H1 (cell line): ENCODE results near the gene SPOCK1. TPM values are rescaled to one million over a fixed set of nuclear protein-coding genes. Genes with fewer than 3 reads are reported as not detected.

ENCODE experiments used
- EZH2 ChIP-seq: fragments of 200-600 bp; sonication (generic); IDR thresholded peaks from 2 replicates; pipeline ENCODE4 v1.7.1; 2012; ENCODE audit warnings: low read depth, mild to moderate bottlenecking, moderate library complexity, low read length, inconsistent platforms; ENCODE audit not compliant: severe bottlenecking
- KDM1A ChIP-seq: fragments of 200-600, 300-600 bp; sonication (generic); IDR thresholded peaks from 2 replicates; pipeline ENCODE4 v1.7.1; 2016; ENCODE audit warnings: mild to moderate bottlenecking, low read length, borderline replicate concordance
- polyA plus RNA-seq, 7 experiments: library from polyadenylated mRNA; depleted of rRNA in 3 of 7; stranded (reverse) in 5 of 7; unstranded in 2 of 7; fragments of >200 nt in 5 of 7; fragments of 200-250 nt in 2 of 7; gene quantifications; 1 replicate in 5 of 7; 2 replicates in 1 of 7; 4 replicates in 1 of 7; pipeline versions ENCODE4 v1.2.1 to v1.2.3, GENCODE V29; 2011 to 2013; ENCODE audit warnings: missing spikeins in 2 of 7, mixed read lengths in 2 of 7
- total RNA-seq: library from RNA; stranded (reverse); fragmentation: NEBNext Ultra II Directional; extraction: Animal tissue kit (Norgen Biotek cat#: 25700); gene quantifications from 2 replicates; pipeline ENCODE4 v1.2.1, GENCODE V29; 2021

The SPOCK1 gene
- total and polyA plus RNA-seq, 2 of the 8 experiments (the other 6 are each of a cell fraction or from before 2014, with no cell fraction given) = 6.9 to 18.1 TPM

GRCh38 chr5:137055271-137055872, 443.8 kb downstream of the SPOCK1 start (continued):
- no peak for TF ChIP-seq EZH2
- no peak for TF ChIP-seq KDM1A
